GM19328 (cell line): ENCODE measurements around the gene KAT6B.
"Not testable (repeated sequence)": the region's sequence is repeated elsewhere in the genome, so short reads cannot be mapped to it uniquely, and the experiment has no call there.

Experiments used
- ATAC-seq: cut with Tn5 transposase; IDR thresholded peaks from one replicate; pipeline ENCODE4 v1.9.1; 2021; ENCODE audit warnings: mild to moderate bottlenecking, moderate library complexity; ENCODE audit not compliant: unreplicated experiment

Gene KAT6B

DNA sequence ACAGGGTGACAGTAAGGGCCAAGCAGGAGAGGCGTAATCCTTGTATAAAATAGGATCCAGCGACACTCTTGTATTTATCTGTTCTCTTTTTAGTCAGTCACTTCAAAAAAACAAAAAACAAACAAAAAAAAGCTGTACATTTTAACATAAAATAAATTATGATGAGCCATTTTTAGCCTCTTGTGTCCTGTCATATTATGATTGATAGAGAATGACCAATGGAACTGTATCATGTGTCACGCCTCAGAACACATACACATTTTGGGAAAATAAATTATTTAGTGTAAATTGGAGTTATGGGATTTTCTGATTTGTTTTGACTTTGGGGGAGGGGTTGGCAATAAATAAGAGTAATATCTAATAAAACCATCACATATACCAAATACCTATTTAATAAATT is 205.7 kb downstream of the KAT6B start:
- no peak for ATAC-seq

DNA sequence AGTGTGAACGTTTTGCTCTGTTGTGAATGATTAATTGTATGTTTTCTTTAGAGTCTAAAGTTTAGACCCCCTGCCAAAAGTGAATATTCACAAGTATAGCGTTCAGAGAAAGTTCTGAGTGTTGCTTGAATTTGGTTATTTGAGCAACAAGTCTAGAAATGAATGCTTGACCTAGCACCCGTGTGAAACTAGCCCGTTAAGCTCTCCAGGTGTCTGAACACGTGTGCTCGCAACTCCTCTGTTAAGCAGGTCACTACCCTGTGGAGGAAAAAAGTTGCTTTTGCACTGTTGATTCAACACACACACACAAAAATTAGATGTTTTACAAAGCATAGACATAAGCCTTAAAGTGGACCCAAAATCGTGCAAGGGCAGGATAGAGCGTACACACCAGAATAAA is 206.4 kb downstream of the KAT6B start:
- no peak for ATAC-seq

DNA sequence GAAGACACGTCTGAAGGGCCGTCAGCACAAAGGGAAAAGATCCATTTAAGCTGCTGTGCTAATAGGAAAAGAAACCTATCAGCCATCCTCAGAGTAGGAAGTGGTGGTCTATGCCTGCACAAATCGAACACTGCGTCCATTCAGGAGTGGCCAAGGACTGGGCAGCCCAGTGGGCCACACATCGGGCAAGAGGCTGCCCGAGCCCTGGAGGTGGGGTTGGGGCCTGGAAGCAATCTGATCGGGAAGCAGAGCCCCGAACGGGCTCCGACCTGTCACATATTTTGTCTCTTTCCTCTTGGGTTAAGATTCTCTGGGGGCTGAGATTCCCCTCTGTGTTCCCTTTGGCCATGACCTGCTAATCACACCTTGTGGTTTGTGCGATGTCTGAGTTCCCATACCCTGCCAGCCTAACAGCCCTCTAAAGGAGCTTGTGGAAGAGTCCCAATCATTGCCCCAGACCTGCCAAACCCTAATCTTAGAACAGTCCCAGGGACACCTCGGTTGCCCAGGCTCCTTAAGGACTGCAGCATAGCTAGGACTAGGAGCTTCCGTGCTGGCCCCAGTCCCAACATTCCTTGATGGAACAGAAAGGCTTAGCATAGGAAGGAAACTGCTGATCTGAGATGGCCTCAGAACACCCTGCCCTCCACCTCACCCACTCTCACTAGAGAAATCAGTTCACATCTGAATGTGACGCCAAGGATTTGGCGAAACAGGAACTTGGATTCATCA is 207.2 kb downstream of the KAT6B start:
- ATAC-seq, result no peak

DNA sequence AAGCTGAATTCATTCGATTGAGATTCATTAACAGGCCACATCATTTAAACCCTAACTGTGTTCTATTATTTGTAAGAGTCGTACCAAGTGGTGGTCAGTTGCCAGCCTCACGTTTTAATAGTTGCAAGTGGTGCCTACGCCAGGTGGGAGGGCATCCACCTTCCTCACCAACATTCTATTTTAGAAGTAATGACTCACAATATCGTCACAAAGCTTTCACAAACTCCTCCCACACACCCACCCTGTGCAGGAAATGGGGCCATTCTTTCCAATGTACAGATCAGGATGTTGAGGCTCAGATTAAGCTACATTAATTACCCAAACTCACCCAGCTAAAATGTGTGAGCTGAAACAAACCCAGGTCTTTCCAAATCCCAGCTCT is 207.7 kb downstream of the KAT6B start:
- ATAC-seq, result no peak

DNA sequence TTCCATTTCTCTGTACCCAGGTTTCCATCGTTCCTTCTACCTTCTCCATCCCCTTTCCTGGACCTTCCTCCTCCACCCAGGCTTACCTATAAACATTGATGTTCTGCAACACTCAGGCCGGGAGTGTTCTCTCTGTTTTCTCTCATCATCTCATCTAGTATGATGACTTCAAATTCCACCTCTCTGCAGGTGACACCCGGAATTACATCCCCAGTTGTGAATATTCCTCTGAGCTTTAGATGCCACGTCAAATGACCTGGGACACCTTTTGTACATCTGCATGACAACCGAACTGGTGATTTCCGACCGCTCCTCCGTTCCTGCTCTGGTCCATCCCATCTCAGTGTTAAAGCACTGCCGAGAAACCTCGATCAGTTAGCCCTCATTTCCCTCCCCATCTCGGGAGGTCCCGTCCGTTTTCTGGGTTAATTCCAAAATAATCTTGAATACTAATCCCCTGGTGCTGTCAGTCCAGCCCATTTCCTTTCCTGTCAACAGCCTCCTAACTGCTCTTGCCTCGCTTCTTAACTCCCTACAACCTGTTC is 208.4 kb downstream of the KAT6B start:
- no peak for ATAC-seq

DNA sequence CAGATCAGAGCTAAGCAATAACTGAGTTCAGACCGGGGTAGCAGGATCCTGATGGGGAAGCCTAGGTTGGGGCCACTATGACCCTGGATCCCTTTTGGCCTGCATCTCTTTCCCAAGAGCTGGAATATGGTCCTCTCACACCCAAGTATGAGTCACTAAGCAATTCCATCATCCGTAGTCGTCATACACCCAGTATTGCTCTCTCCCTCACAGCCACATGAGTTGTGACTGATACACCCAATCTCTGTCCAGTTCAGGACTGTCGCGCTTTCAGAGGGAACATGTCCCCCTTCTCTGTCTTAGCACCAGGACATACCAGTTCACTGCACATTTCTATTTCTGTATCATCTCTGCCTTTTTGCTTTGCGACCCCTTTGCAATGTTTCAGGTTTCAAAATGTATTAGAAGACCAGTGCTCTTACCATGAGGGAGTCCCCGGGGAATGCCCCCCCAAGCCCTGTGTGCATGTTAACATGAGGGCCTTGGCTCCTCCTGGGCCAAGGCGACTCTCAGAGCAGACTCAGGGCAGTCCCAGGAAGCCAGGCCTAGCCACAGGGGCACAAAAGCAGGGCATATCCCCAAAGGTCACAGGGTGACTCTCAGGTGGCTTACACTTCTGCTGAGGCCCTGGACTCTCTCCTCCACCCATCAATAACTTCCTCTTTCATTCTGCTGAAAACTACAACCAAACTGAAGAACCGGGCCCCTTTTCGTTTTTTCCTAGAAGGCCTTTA is 209.7 kb downstream of the KAT6B start:
- ATAC-seq, result no peak

DNA sequence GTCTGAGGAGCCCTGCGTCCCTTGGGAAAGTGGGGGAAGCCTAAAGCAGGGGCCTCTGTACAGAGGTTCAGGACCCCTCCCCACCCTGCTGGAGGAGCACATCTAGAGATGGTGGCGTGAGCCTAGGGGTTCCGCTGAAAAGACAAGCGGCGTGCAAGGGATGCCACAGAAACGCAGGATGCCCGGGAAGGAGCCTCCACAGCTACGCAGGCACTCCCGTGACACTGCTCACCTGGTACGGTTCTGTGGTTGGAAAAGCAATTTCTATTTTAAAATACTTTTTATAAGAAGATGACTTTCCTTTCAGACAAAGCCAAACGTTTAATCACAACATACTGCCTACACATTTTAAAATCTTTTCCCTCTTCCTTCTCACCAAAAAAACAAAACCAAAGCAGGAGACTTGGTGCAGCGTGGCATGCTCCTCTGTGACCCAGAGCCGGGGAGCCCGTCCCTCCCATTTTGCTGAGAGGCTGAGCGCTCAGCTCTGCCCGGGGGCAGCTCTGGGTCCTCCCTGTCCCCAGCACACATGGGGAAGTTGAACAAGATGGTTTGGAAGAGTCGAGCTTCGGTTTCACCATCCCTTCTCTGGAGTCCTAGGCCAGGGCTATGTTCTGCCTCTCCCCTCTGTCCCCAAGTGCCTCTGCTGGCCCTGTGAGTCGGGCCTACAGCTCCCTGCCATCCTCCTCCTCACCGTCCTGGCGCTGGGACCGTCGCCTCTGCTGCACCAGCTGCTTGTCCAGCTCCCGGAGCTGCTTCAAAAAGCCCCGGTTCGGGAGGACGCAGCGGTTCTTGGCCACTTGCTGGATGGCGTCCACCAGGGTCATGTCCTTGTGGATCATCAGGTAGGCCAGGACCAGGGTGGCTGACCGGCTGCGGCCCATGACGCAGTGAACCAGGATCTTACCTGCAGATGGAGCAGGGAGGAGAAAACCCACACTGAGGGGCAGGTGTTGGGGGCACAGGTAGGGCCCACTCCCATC is 211.1 kb downstream of the KAT6B start:
- no peak for ATAC-seq

DNA sequence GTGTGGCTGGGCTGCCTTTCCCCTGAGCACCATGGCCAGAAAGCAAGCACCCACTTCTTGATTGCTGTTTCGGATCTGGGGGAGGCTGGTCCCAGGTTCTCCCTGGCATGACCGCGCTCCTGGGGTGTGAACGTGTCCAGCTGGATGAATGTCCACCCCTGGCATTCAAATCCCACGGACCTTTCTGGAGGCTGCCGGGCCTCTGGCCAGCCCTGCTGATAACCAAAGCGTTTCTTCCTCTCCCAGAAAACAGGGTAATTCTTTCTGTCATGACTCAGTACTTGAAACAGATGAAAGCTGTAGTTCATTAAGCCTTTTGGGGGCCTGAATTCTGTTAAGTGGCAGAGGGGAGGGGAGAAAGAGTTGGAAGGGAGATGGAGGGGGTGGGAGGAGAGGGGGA is 211.9 kb downstream of the KAT6B start:
- ATAC-seq, result no peak

DNA sequence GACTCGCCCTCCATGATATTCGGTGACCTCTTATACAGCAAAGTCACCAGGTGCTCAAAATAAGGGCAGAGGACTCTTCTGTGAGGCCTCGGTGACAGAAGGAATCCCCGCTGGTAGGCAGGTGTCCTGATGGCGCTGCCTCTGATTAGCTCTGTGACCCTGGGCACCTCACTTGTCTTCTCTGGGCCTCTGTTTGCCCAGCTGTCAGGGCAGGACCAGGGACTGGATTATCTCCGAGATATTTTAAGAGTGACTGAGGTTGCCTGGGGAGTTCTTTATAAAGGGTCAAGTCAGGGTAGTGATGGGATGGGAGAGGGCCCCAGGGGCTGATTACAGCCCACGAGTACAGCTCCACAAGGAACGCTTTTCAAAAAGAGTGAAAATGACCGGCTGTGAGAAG is 214.2 kb downstream of the KAT6B start:
- ATAC-seq, result no peak

DNA sequence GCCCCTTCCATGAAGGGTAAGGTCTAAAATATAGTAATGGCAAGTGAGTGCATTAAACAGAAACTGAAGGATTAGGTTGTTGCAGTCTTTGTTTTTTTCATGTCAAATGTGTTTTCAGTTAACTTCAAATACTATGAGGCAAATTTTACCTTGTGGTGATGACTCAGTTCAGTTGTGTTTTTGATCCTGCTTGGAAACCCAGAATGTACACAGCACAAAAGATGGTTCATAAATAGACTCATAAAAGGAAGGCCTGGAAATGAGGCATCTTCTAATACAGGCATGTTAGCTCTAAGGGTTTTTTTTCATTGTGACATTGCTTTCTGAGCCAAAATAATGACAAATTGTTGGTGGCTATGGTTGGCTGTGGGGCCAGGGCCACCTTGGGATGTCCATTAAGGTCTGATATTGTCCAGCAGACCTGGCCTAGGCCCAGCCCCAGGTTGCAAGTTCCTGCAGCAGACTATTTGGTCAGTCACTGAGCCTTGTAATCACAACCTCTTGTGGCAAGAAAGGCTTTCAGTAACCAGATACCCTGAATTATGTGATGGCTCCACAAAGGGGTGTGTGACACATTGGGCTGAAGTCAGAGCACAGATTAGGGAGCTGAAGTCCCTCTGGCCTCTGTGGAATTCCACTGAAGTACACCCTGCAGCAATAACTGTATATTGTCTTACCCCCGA is 216.0 kb downstream of the KAT6B start:
- no peak for ATAC-seq

DNA sequence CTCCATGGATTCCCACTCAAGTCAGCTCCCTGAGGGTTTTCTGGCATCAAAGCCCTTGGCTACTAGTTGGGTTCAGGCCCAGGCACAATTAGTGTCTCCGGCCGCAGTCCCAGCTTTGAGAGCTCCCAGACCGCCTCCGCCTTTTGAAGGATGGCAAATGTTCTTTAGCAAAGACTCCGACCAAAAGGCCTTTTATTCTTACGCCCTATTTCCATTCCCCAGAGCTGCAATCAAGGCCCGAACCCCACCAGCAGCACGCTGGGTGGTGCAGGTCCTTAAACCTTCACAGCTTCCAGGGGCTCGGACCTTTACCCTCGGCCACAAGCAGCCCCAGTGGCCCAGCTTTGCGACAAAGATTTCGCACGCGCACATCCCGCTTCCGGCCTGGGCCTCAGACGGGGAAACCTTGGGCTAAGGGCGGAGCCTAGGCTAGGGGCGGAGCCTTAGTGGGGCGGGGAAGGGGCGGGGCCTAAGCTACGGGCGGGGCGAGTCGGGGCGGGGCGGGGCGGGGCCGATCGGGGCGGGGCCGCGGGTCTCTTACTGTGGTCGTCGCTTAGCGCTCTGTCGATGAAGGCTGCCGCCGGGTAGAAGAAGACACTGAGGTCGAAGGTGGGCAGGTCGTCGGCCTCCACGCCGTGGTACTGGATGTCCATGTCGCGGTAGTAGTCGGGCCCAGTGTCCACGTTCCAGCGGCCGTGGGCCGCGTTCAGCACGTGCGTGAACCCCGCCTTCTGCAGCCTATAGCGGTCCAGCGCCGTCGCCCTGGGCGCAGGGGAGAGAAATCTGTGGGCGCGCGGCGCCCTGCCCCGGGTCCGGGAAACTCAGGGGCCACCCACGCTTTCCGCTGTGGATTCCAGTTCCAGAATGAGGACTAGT is 217.1 kb downstream of the KAT6B start:
- ATAC-seq, result no peak

DNA sequence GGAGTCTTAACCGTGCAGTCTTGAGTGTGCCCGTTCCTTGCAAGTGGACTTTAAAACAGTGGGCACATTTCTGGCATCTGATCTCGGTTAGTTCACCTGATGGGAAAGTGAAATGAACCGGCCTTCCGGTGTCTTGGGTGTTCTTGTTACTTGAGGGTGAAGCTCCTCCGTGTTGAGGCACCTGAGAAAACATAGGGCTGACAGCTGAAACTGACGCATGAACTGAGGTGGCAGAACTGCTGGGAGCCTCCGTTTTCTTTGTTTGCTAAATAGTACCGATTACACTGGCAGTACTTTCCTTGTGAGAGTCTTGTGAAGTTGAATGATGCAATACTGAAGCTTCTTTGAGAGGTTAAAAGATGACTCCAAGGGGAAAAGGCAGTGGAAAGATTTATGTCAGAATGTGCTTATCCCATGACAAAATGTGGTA is 222.3 kb downstream of the KAT6B start:
- ATAC-seq, result no peak

DNA sequence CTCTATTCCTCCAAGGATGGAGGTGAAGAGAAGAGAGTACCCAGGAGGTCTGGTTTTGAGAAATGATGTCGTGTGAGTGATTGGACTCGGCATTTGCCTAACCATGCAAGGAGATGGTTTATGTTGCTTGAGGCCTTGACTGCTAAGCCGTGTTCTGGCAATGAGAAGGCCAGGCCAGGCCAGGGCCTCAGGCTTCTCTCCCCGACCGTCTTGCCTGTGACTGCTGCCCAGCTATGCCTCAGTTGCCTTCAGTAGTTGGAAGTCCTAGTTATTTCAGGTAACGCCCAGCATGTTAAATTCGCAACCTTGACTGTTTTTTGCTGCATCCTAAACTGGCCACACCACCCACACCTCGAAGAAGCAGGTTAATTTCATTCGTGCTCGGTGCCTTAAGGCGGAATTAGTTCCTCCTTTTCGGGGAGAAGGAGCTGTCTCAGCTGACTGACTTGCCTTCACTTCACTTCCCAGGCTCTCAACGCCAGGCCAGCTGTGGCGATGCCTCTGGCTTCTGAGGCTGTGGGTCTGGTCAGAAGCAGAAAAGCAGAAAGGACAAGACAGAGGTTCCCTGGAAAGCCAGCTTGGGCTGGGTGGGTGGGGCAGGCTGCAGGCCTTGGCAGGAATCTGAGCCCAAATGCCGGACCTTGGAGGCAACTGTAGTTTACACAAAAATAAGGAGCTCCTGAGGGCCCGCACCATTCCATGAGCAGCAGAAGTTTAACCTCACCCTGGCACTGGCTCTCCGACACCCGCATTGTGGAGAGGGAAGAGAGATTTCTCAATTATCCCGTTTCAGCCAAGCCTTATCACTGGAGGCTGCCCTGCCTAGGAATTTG is 223.1 kb downstream of the KAT6B start:
- ATAC-seq, result no peak

DNA sequence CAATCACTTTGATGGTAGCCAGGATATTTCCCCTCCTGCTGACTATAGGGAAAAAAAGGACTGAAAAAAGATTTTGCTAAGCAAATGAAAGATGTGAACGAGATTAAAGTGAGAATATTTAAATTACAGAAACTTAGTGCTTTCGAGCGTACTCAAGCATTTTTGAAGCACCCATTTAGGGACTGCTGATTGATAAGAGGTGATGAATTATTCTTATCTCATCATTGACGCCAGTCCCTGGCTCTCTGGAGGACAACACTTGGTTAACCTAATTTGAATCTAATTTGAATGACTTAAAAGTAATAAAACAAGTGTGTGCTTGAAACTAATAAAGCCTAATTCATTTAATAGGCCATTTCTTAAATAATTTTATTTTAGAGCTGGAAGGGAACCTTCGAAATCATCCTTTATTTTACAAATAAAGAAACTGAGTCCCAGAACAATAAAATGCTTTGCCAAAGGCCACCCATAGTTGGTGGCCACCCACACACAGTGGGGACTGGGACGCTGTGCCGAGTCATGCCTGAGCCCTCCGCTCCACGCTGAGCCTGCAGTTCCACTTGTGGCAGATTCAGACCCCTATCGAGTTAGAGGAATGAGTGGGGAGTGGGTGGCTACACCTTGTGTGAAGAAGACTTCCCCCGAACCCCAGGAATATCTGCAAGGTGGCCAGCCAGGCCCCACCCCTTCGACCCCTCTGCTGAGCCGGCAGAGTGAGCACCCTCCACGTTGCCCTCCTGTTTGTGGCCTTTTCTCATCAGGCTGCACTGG is 223.9 kb downstream of the KAT6B start:
- no peak for ATAC-seq

DNA sequence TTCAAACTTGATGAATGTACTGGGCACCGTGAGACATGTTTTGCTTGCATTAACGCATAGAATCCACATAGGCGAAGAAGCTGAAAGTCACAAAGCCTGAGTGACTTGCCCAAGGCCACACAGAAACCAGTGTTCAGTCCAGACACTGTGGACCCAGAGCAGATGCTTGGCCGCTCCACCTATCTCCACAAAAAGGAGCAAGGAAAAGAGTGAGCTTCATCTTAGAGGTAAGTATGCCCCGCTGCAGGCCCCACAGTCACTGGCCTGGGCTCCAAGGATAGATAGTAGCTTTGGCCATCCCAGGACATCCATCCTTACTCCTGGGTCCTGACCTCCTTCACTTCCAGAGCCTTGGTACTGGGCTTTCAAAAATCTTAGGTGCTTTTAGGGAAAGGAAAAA is 224.9 kb downstream of the KAT6B start:
- ATAC-seq, result no peak

DNA sequence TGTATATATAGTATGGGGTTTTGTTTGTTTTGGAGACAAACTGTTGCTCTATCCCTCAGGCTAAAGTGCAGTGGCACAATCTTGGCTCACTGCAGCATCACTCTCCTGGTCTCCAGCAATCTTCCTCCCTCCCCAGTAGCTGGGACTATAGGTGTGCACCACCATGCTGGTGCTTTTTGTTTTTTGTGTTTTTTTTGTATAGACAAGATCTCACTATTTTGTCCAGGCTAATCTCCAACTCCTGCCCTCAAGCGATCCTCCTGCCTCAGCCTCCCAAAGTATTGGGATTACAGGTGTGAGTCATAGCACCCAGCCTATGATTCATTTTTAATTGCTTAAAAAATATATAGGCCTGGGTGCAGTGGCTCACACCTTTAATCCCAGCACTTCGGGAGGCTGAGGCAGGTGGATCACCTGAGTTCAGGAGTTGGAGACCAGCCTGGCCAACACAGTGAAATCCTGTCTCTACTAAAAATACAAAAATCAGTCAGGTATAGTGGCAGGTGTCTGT is 229.6 kb downstream of the KAT6B start:
- not testable (repeated sequence) for ATAC-seq

DNA sequence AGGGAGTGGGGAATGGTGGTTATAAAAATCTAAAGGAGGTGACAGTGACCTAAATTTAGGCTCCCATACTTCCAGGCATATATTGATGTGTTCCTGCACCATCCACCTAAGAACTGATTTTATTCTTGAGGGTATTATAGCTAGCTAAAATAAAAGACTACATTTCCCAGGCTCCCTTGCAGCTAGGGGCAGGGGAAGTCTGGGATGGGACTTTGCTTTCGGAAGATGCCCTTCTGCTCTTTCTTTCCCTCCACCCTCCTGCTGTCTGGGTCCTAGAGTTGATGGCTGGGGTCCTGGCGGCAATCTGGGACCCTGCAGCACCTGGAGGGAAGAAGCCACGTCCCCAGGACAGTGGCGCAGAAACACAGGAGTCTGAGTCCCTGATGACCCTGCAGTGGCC is 231.3 kb downstream of the KAT6B start:
- no peak for ATAC-seq

DNA sequence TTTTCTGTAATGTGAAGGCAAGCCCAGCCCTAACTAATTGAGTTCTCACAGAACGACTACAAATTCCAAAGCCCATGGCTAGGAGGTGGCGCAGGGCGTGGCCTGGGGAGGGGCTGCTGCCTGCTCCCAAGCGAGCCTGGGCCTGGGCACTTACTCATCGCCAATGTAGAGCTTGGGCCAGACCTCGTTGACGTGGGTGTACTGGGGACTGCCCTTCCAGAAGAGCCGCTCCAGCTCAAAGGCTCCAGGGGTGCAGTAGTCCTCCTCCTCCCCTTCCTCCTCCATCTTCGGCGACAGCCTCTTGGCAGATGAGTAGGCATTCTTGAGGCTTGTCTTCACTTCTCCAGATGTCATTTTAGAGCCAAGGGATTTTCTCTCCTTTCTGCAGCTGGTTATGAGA is 231.8 kb downstream of the KAT6B start:
- no peak for ATAC-seq
